Caco-2 (cell line): Measurements from ENCODE around the gene ITGA11. TPM values are rescaled to one million over a fixed set of nuclear protein-coding genes. Genes with fewer than 3 reads are reported as not detected.

Source experiments
- BruUV-seq: library from RNA; stranded (reverse); fragments of 400-500 nt; replicated peaks from 2 replicates; lab custom pipeline; 2021; lab: Mats Ljungman, UMichigan
- CTCF ChIA-PET: fragments of 300-600 bp; sonication (Branson Sonifier 250); formaldehyde crosslinking; loops from one replicate; lab custom pipeline; 2022; ENCODE audit warnings: antibody characterized with exemption; lab: Charles Lee
- POLR2A ChIA-PET: fragments of 300-600 bp; sonication (Branson Sonifier 250); formaldehyde crosslinking; loops from one replicate; lab custom pipeline; 2022; ENCODE audit warnings: antibody characterized with exemption; lab: Charles Lee
- DNase-seq, 2 experiments: peaks; one replicate each; pipeline versions ENCODE4 v3.0.0 to v3.0.0-alpha.2; 2020 to 2022
- H3K27me3 ChIP-seq: replicated peaks from 2 replicates; pipeline ENCODE4 v1.6.0; 2011; ENCODE audit warnings: low read length; ENCODE audit not compliant: control insufficient read depth, insufficient read depth
- H3K36me3 ChIP-seq: 2 replicates; pipeline ENCODE4 v1.5.1; 2011; ENCODE audit warnings: low read length; ENCODE audit not compliant: control insufficient read depth, insufficient read depth
- H3K4me1 ChIP-seq: fragments of 250-450 bp; sonication (Bioruptor Pico); 2 replicates; pipeline ENCODE4 v1.5.1; 2020; ENCODE audit warnings: mild to moderate bottlenecking
- H3K4me3 ChIP-seq: 2 replicates; pipeline ENCODE4 v1.5.1; 2011; ENCODE audit warnings: low read depth, mild to moderate bottlenecking, control low read depth, low read length
- H3K9me3 ChIP-seq: fragments of 250-450 bp; sonication (Bioruptor Pico); 2 replicates; pipeline ENCODE4 v1.5.1; 2020; ENCODE audit warnings: mild to moderate bottlenecking, moderate library complexity
- H3K27ac Mint-ChIP-seq: one replicate; pipeline ENCODE4 v1.8.0; 2022; ENCODE audit warnings: mixed read lengths; ENCODE audit not compliant: unreplicated experiment
- H3K27me3 Mint-ChIP-seq: one replicate; pipeline ENCODE4 v1.8.0; 2022; ENCODE audit warnings: mixed read lengths; ENCODE audit not compliant: insufficient read depth, unreplicated experiment
- H3K36me3 Mint-ChIP-seq: one replicate; pipeline ENCODE4 v1.8.0; 2022; ENCODE audit warnings: mild to moderate bottlenecking, mixed read lengths; ENCODE audit not compliant: insufficient read depth, unreplicated experiment
- H3K4me1 Mint-ChIP-seq: one replicate; pipeline ENCODE4 v1.8.0; 2022; ENCODE audit warnings: low read depth, mixed read lengths; ENCODE audit not compliant: unreplicated experiment
- H3K4me3 Mint-ChIP-seq: one replicate; pipeline ENCODE4 v1.8.0; 2022; ENCODE audit warnings: mild to moderate bottlenecking, moderate library complexity, mixed read lengths; ENCODE audit not compliant: unreplicated experiment
- H3K9me3 Mint-ChIP-seq: one replicate; pipeline ENCODE4 v1.8.0; 2022; ENCODE audit warnings: mixed read lengths; ENCODE audit not compliant: unreplicated experiment
- CTCF ChIP-seq, 2 experiments: fragments of 200-600 bp in 1 of 2; IDR thresholded peaks; 1 replicate in 1 of 2; 2 replicates in 1 of 2; pipeline versions ENCODE4 v1.5.1 to v1.8.0; 2011 to 2022; ENCODE audit warnings: antibody characterized with exemption in 1 of 2, control low read depth in 1 of 2, inconsistent platforms in 1 of 2, low read depth in 1 of 2, low read length in 1 of 2, mild to moderate bottlenecking in 1 of 2, moderate library complexity in 1 of 2; ENCODE audit not compliant: insufficient read depth in 1 of 2, severe bottlenecking in 1 of 2, unreplicated experiment in 1 of 2
- intact Hi-C: fragments of 100-400 bp; cut with micrococcal nuclease; formaldehyde crosslinking; loops from one replicate; pipeline ENCODE4 v1.10.0; 2022; ENCODE audit not compliant: unreplicated experiment
- total RNA-seq: library from RNA; stranded (reverse); gene quantifications from 2 replicates; pipeline ENCODE4 v1.2.3, GENCODE V29; 2022

Gene ITGA11
- total RNA-seq, 1 experiment from 2014 or later: 0.18 TPM

- BruUV-seq: no TSS peak
Measured at GRCh38 chr15:68415061-68415460, 16.9 kb downstream of the ITGA11 start.

DNA sequence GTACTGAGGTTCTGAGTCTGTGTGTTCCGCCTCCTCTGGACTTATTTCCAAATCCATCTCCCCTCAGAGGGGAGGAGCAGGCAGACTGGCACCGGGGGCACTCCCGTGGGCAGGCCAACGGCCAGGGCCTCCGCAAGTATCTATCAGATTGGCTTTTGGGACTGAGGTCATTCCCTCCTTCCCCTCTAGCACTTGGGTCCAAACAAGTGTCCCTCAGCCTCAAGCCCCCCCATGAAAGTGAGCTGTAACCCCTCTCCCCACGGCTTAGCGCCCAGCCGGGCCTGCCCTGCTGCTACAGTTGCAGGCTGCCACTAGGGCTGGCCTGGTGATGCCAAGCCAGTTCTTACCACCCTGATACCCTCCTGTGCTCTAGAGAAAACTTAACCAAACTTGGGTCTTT lies 17.4 kb downstream of the ITGA11 start:
- CTCF ChIA-PET: no interaction called here
- H3K27ac Mint-ChIP-seq: no peak overlapping the region
- DNase-seq: no peak
- H3K4me1 Mint-ChIP-seq: no peaks in the 10 kb centered on the region
- no peaks in the 10 kb centered on the region for H3K9me3 Mint-ChIP-seq
- TF ChIP-seq CTCF (IDR thresholded peaks at IDR 0.05; ENCODE audit: insufficient read depth in 1 of 2, low read depth in 1 of 2, low read length in 1 of 2, severe bottlenecking in 1 of 2, unreplicated experiment in 1 of 2): no peak
- H3K36me3 ChIP-seq: no peaks in the 10 kb centered on the region
- H3K9me3 ChIP-seq: no peaks in the 10 kb centered on the region
- no TSS peak for BruUV-seq
- no peaks in the 10 kb centered on the region for H3K27me3 Mint-ChIP-seq
- H3K4me3 Mint-ChIP-seq: no peak overlapping the region
- H3K36me3 Mint-ChIP-seq: no peaks in the 10 kb centered on the region
- no peak overlapping the region for H3K4me3 ChIP-seq
- intact Hi-C loops: no loop called here
- H3K4me1 ChIP-seq: peaks cover 10% of the 10 kb centered on the region
- POLR2A ChIA-PET: no interaction called here
- H3K27me3 ChIP-seq: no peaks in the 10 kb centered on the region

More at GRCh38 chr15:68415061-68415460, 16.9 kb downstream of the ITGA11 start:
- peaks cover 14% of the 10 kb centered on the region for H3K4me1 ChIP-seq
- no peak for DNase-seq
- no peaks in the 10 kb centered on the region for H3K27me3 ChIP-seq
- Mint-ChIP-seq H3K27ac (no peak overlapping the region), H3K9me3 (no peaks in the 10 kb centered on the region), H3K36me3 (peaks cover 2% of the 10 kb centered on the region), H3K4me3 (no peak overlapping the region), H3K4me1 (peaks cover 1% of the 10 kb centered on the region), H3K27me3 (no peaks in the 10 kb centered on the region)
- POLR2A ChIA-PET: no interaction called here
- H3K36me3 ChIP-seq: no peaks in the 10 kb centered on the region
- CTCF ChIA-PET: no interaction called here
- intact Hi-C loops: no loop called here
- TF ChIP-seq CTCF (IDR thresholded peaks at IDR 0.05; ENCODE audit: insufficient read depth in 1 of 2, low read depth in 1 of 2, low read length in 1 of 2, severe bottlenecking in 1 of 2, unreplicated experiment in 1 of 2): no peak
- no peak overlapping the region for H3K4me3 ChIP-seq
- no peaks in the 10 kb centered on the region for H3K9me3 ChIP-seq

DNA sequence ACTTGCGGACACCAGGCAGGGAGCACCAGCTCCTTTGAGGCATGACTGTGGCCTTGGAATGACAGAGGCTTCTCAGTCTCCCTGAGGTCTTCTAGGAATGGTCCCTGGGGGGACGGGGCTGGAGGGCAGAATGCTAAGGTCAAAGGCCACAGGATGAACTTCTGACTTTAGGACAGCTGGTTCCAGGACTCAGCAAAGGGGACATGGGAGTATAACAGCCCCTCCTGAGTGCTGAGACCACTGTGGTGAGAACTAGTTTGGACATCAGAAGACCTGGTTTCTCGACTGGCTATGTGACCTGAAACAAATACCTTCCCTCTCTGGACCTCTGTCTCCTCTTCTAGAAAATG lies 17.8 kb downstream of the ITGA11 start:
- Histone ChIP-seq H3K36me3 (no peaks in the 10 kb centered on the region), H3K4me3 (no peak overlapping the region), H3K9me3 (no peaks in the 10 kb centered on the region), H3K27me3 (no peaks in the 10 kb centered on the region), H3K4me1 (peaks cover 6% of the 10 kb centered on the region)
- Mint-ChIP-seq H3K9me3 (no peaks in the 10 kb centered on the region), H3K27me3 (no peaks in the 10 kb centered on the region), H3K27ac (no peak overlapping the region), H3K4me3 (no peak overlapping the region), H3K36me3 (no peaks in the 10 kb centered on the region), H3K4me1 (no peaks in the 10 kb centered on the region)
- no peak for TF ChIP-seq CTCF (IDR thresholded peaks at IDR 0.05; ENCODE audit: insufficient read depth in 1 of 2, low read depth in 1 of 2, low read length in 1 of 2, severe bottlenecking in 1 of 2, unreplicated experiment in 1 of 2)
- CTCF ChIA-PET: no interaction called here
- no peak for DNase-seq
- intact Hi-C loops: no loop called here
- POLR2A ChIA-PET: no interaction called here
- no TSS peak for BruUV-seq
